ENCODE data around the gene HES5. TPM values are rescaled to one million over a fixed set of nuclear protein-coding genes. Genes with fewer than 3 reads are reported as not detected.
A peak's percentile ranks its signal among the peaks of the same experiment; 100 is the strongest.

HES5 gene
- total RNA-seq, 1 donor from 2014 or later: not detected

DNA sequence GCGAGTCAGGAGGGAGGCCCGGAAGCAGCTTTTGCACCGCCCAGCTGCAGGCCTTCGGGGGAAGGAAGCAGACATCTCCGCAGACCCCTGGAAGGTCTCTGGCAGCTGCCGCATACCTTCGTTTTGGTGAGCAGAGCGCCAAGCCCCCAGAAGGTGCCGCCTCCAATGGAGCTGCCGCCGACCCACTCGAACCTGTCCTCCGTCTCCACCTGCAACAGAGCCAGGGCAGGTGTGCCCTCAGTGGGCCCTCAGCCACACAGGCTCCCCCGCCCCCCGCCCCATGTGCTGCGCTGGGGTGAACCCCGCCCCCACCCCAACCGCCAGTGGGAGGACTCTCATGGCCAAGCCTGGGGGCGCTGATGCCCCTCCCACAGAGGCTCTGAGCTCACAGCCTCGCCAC, 9.9 kb downstream of the HES5 start:
- Mint-ChIP-seq H3K9me3 (ENCODE audit: unreplicated experiment) (no peaks in the 10 kb centered on the region), H3K36me3 (ENCODE audit: low read depth, unreplicated experiment) (peaks cover 20% of the 10 kb centered on the region), H3K27me3 (ENCODE audit: unreplicated experiment) (peaks cover 9% of the 10 kb centered on the region), H3K4me1 (ENCODE audit: unreplicated experiment) (peaks cover 27% of the 10 kb centered on the region), H3K27ac (ENCODE audit: unreplicated experiment) (no peak overlapping the region), H3K4me3 (ENCODE audit: unreplicated experiment) (no peak overlapping the region)
- no peak for DNase-seq (ENCODE audit: low spot score)
- TF ChIP-seq, protein P1, sequence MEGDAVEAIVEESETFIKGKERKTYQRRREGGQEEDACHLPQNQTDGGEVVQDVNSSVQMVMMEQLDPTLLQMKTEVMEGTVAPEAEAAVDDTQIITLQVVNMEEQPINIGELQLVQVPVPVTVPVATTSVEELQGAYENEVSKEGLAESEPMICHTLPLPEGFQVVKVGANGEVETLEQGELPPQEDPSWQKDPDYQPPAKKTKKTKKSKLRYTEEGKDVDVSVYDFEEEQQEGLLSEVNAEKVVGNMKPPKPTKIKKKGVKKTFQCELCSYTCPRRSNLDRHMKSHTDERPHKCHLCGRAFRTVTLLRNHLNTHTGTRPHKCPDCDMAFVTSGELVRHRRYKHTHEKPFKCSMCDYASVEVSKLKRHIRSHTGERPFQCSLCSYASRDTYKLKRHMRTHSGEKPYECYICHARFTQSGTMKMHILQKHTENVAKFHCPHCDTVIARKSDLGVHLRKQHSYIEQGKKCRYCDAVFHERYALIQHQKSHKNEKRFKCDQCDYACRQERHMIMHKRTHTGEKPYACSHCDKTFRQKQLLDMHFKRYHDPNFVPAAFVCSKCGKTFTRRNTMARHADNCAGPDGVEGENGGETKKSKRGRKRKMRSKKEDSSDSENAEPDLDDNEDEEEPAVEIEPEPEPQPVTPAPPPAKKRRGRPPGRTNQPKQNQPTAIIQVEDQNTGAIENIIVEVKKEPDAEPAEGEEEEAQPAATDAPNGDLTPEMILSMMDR (IDR thresholded peaks at IDR 0.05; ENCODE audit: unreplicated experiment): no peak

DNA sequence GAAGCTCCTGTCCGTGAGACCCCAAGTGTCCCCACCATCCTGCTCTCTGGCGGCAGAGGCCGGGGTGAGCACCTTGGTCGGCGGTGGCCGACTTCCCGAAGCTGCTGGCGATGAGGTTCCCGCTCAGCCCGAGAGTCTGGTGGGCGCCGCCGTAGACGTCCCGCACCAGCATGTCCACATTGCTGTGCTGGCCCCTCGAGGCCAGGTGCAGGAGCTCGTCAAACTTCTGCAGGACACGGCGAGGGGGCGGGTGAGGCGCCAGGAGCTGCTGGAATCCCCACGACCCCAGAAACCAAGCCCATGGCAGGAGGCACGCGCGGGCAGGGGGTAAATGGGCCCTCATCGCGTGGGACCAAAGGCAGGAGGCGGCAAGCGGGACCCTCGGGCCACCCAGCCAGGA, 10.3 kb downstream of the HES5 start:
- peaks cover 22% of the 10 kb centered on the region for H3K4me1 Mint-ChIP-seq (ENCODE audit: unreplicated experiment)
- TF ChIP-seq, protein P1 (IDR thresholded peaks at IDR 0.05; ENCODE audit: unreplicated experiment): no peak
- peaks cover 16% of the 10 kb centered on the region for H3K36me3 Mint-ChIP-seq (ENCODE audit: low read depth, unreplicated experiment)
- DNase-seq (ENCODE audit: low spot score): no peak
- no peak overlapping the region for H3K4me3 Mint-ChIP-seq (ENCODE audit: unreplicated experiment)
- H3K27me3 Mint-ChIP-seq (ENCODE audit: unreplicated experiment): peaks cover 6% of the 10 kb centered on the region
- no peaks in the 10 kb centered on the region for H3K9me3 Mint-ChIP-seq (ENCODE audit: unreplicated experiment)
- H3K27ac Mint-ChIP-seq (ENCODE audit: unreplicated experiment): no peak overlapping the region

DNA sequence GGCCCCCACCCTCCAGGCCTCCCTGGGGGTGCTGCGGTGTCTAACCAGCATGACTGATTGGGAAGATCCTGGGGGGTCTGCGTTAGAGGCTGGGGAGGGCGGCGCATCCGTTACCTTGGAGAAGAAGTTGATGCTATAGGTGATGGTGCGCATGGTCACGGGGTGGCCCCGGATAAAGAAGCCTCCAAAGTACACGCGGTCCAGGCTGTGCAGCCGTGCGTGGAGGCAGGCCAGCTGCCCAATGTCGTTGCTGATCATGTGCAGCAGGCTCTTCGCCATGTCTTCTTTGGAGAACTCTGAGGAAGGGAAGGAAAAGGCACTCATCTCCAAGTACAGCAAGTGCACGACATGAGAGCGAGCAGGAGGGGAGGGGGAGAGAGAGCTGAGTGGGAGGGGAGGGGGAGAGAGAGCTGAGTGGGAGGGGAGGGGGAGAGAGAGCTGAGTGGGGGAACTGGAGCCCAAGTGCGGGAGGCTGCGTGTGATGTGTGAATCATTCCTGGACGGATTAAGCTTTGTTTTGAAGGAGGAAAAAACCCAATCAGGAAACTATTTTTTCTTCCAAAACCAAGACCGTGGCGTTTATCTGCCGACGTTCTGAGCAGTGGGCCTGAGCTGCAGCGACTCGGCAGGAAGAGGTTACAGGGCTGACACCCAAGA, 10.9 kb downstream of the HES5 start:
- Mint-ChIP-seq H3K27ac (ENCODE audit: unreplicated experiment) (no peak overlapping the region), H3K4me1 (ENCODE audit: unreplicated experiment) (peaks cover 16% of the 10 kb centered on the region), H3K27me3 (ENCODE audit: unreplicated experiment) (peaks cover 5% of the 10 kb centered on the region), H3K36me3 (ENCODE audit: low read depth, unreplicated experiment) (peaks cover 15% of the 10 kb centered on the region), H3K9me3 (ENCODE audit: unreplicated experiment) (no peaks in the 10 kb centered on the region), H3K4me3 (ENCODE audit: unreplicated experiment) (peak overlapping the region; percentile 25)
- DNase-seq (ENCODE audit: low spot score): no peak
- TF ChIP-seq, protein P1 (IDR thresholded peaks at IDR 0.05; ENCODE audit: unreplicated experiment): no peak

DNA sequence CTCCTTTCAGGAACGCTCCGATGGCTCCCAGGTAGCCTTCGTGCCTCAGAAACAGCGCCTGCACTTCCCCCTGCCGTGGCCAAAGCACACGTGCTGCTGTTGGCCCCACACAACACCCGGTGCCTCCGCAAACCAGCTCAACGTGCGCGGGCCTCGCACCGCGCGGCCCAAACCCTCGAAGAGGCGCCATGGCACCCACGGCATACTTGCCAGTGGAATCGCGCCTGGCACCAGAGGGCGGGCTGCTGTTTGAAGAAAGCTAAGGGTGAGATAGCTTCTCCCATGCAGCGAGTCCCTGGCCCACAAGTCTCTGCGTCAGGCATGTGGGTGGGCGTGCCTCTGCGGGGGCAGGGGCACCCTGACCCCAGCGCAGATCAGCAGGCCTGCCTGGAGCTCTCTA, 11.5 kb downstream of the HES5 start:
- Mint-ChIP-seq H3K27ac (ENCODE audit: unreplicated experiment) (no peak overlapping the region), H3K36me3 (ENCODE audit: low read depth, unreplicated experiment) (peaks cover 15% of the 10 kb centered on the region), H3K4me1 (ENCODE audit: unreplicated experiment) (peaks cover 11% of the 10 kb centered on the region), H3K27me3 (ENCODE audit: unreplicated experiment) (peaks cover 5% of the 10 kb centered on the region), H3K4me3 (ENCODE audit: unreplicated experiment) (no peak overlapping the region), H3K9me3 (ENCODE audit: unreplicated experiment) (no peaks in the 10 kb centered on the region)
- TF ChIP-seq, protein P1 (IDR thresholded peaks at IDR 0.05; ENCODE audit: unreplicated experiment): no peak
- DNase-seq (ENCODE audit: low spot score): no peak

DNA sequence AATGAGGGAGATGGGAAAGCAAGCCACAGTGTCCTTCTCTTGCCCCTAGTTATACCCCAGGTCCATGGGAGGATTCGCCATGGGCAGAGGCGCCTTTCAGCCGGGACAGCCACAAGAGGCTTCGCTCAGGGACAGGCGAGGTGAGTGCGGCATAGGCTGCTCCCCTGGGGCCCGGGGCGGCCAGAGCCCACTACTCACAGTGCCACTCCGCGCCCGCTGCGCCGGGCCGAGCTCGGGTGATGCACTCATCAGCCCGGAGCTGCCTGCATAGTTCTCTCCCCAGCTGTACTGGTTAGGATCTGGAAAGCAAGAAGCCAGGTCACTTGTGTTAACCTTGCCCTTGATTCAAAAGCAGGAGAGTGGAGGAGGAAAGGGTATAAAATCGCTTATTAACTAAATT, 12.1 kb downstream of the HES5 start:
- H3K36me3 Mint-ChIP-seq (ENCODE audit: low read depth, unreplicated experiment): peaks cover 15% of the 10 kb centered on the region
- no peak for DNase-seq (ENCODE audit: low spot score)
- peaks cover 5% of the 10 kb centered on the region for H3K4me1 Mint-ChIP-seq (ENCODE audit: unreplicated experiment)
- no peak overlapping the region for H3K4me3 Mint-ChIP-seq (ENCODE audit: unreplicated experiment)
- peaks cover 5% of the 10 kb centered on the region for H3K27me3 Mint-ChIP-seq (ENCODE audit: unreplicated experiment)
- no peak overlapping the region for H3K27ac Mint-ChIP-seq (ENCODE audit: unreplicated experiment)
- no peaks in the 10 kb centered on the region for H3K9me3 Mint-ChIP-seq (ENCODE audit: unreplicated experiment)
- TF ChIP-seq, protein P1 (IDR thresholded peaks at IDR 0.05; ENCODE audit: unreplicated experiment): no peak

Measured in endothelial cell (in vitro differentiated cells).